Ovary (tissue), 3 donors: ENCODE results near the gene PHKA1.
"Not testable (repeated sequence)": the region's sequence is repeated elsewhere in the genome, so short reads cannot be mapped to it uniquely, and the experiment has no call there.

ENCODE experiments used
- CTCF ChIP-seq, 3 donors: fragments of 450-650 bp in 2 of 3; fragments of 200-600 bp in 1 of 3; IDR thresholded peaks; one replicate each; pipeline versions ENCODE4 v1.5.1 to v1.8.0; 2016 to 2022; ENCODE audit warnings: antibody characterized with exemption in 3 of 3, mild to moderate bottlenecking in 1 of 3
- EP300 ChIP-seq: sonication (generic); formaldehyde crosslinking; IDR thresholded peaks from one replicate; pipeline ENCODE4 v1.6.1; 2017; ENCODE audit warnings: antibody characterized with exemption
- POLR2A ChIP-seq: fragments of 450-650 bp; IDR thresholded peaks from one replicate; pipeline ENCODE4 v1.6.1; 2017; ENCODE audit warnings: antibody characterized with exemption, mild to moderate bottlenecking, moderate library complexity
- donor health status: DM: no; HTN: no; CAD: no.

DNA sequence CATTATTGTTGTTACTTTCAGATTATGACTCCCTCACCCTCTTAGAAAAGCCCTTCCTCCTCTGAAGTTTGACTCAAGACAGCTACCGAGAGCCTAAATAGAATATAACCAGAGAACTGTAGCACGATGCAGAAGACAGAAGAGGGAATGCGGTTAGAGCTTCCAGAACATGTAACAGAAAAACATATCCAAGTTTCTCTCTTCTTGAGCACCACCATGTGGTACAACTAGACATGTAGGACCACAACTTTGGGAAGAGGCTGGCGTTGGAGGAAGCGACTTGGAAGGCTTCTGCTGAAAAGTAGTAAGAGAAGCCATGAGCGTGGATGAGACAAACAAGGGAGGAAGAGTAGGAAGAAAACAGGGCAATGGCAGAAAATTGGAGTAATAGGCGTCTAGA, 31.4 kb upstream of the PHKA1 start:
- TF ChIP-seq POLR2A; CTCF (IDR thresholded peaks at IDR 0.05); EP300: not testable (repeated sequence)
